Activated CD4-positive, CD25-positive, alpha-beta regulatory T cell (primary cell): ENCODE results near the gene PARD3.

Experiments used
- DNase-seq, 4 experiments: peaks; one replicate each; lab custom pipeline; 2025; lab: John Stamatoyannopoulos, UW

PARD3 gene

GRCh38 chr10:34537629-34538231 is 277.4 kb downstream of the PARD3 start:
- no peak for DNase-seq

GRCh38 chr10:34535872-34536271 is 279.2 kb downstream of the PARD3 start:
- no peak for DNase-seq

- no peak for DNase-seq
Observed at GRCh38 chr10:34530778-34531177, 284.3 kb downstream of the PARD3 start.

GRCh38 chr10:34528320-34528719 is 286.8 kb downstream of the PARD3 start:
- no peak for DNase-seq

- no peak for DNase-seq
Observed at GRCh38 chr10:34526758-34527730, 288.1 kb downstream of the PARD3 start.

- DNase-seq, result no peak
Observed at GRCh38 chr10:34526186-34526585, 288.9 kb downstream of the PARD3 start.

GRCh38 chr10:34524369-34525091 is 290.6 kb downstream of the PARD3 start:
- DNase-seq, result no peak

GRCh38 chr10:34523017-34523767 is 291.9 kb downstream of the PARD3 start:
- no peak for DNase-seq

- DNase-seq, result no peak
Observed at GRCh38 chr10:34522546-34522945, 292.6 kb downstream of the PARD3 start.

GRCh38 chr10:34520510-34520909 is 294.6 kb downstream of the PARD3 start:
- DNase-seq, result no peak

GRCh38 chr10:34520084-34520483 is 295.0 kb downstream of the PARD3 start:
- no peak for DNase-seq

GRCh38 chr10:34514290-34514689 is 300.8 kb downstream of the PARD3 start:
- no peak for DNase-seq

- DNase-seq, result no peak
Observed at GRCh38 chr10:34513636-34514035, 301.5 kb downstream of the PARD3 start.

GRCh38 chr10:34507217-34507616 is 307.9 kb downstream of the PARD3 start:
- DNase-seq, result no peak

GRCh38 chr10:34506786-34507185 is 308.3 kb downstream of the PARD3 start:
- no peak for DNase-seq

GRCh38 chr10:34505338-34505737 is 309.8 kb downstream of the PARD3 start:
- no peak for DNase-seq

GRCh38 chr10:34504534-34504933 is 310.6 kb downstream of the PARD3 start:
- DNase-seq, result no peak

GRCh38 chr10:34503704-34504103 is 311.4 kb downstream of the PARD3 start:
- no peak for DNase-seq

- no peak for DNase-seq
Observed at GRCh38 chr10:34499612-34500279, 315.4 kb downstream of the PARD3 start.

- no peak for DNase-seq
Observed at GRCh38 chr10:34498821-34499220, 316.3 kb downstream of the PARD3 start.

GRCh38 chr10:34495938-34496337 is 319.2 kb downstream of the PARD3 start:
- DNase-seq, result no peak
